PFSK-1 (cell line): Measurements from ENCODE around the gene ACER3.

ENCODE experiments used
- FOXP2 ChIP-seq: optimal IDR thresholded peaks from 2 replicates; pipeline ENCODE3; 2011; ENCODE audit warnings: borderline replicate concordance, control low read depth, inconsistent platforms; ENCODE audit not compliant: insufficient read depth; ENCODE audit errors: extremely low read length, extremely low read depth
- POLR2AphosphoS5 ChIP-seq: IDR thresholded peaks from 2 replicates; pipeline ENCODE4 v1.6.1; 2012; ENCODE audit warnings: low read depth, mild to moderate bottlenecking, control low read depth, low read length, moderate library complexity
- REST ChIP-seq, 2 experiments: IDR thresholded peaks; 2 replicates each; pipeline versions ENCODE4 v1.6.1 to v1.8.0; 2011 to 2012; ENCODE audit warnings: low read depth in 2 of 2, low read length in 2 of 2, control low read depth in 1 of 2, inconsistent platforms in 1 of 2, mild to moderate bottlenecking in 1 of 2, moderate library complexity in 1 of 2; ENCODE audit not compliant: insufficient read depth in 1 of 2
- SIN3A ChIP-seq: IDR thresholded peaks from 2 replicates; pipeline ENCODE4 v1.6.1; 2012; ENCODE audit warnings: mild to moderate bottlenecking, low read length, moderate library complexity, borderline replicate concordance; ENCODE audit not compliant: insufficient read depth
- TAF1 ChIP-seq: IDR thresholded peaks from 2 replicates; pipeline ENCODE4 v1.6.1; 2012; ENCODE audit warnings: low read length, control low read depth, borderline replicate concordance; ENCODE audit not compliant: insufficient read depth

The ACER3 gene

GRCh38 chr11:77069969-77070582, 209.4 kb downstream of the ACER3 start:
- TF ChIP-seq SIN3A (no peak), FOXP2 (no peak), TAF1 (no peak), REST (IDR thresholded peaks at IDR 0.05; ENCODE audit: insufficient read depth in 1 of 2, low read depth in 2 of 2, low read length in 2 of 2) (no peak), POLR2AphosphoS5 (no peak)

GRCh38 chr11:77071077-77071476, 210.4 kb downstream of the ACER3 start:
- TF ChIP-seq POLR2AphosphoS5 (no peak), REST (IDR thresholded peaks at IDR 0.05; ENCODE audit: insufficient read depth in 1 of 2, low read depth in 2 of 2, low read length in 2 of 2) (no peak), SIN3A (no peak), TAF1 (no peak), FOXP2 (no peak)

GRCh38 chr11:77071671-77072605, 211.2 kb downstream of the ACER3 start:
- no peak for TF ChIP-seq FOXP2
- TF ChIP-seq SIN3A, result no peak
- no peak for TF ChIP-seq POLR2AphosphoS5
- no peak for TF ChIP-seq TAF1
- TF ChIP-seq REST (IDR thresholded peaks at IDR 0.05; ENCODE audit: insufficient read depth in 1 of 2, low read depth in 2 of 2, low read length in 2 of 2), result no peak

GRCh38 chr11:77072851-77073327, 212.2 kb downstream of the ACER3 start:
- TF ChIP-seq SIN3A (no peak), POLR2AphosphoS5 (no peak), FOXP2 (no peak), TAF1 (no peak), REST (IDR thresholded peaks at IDR 0.05; ENCODE audit: insufficient read depth in 1 of 2, low read depth in 2 of 2, low read length in 2 of 2) (no peak)
